ENCODE measurements around the gene ISOC1. TPM values are rescaled to one million over a fixed set of nuclear protein-coding genes. Genes with fewer than 3 reads are reported as not detected.

Gene ISOC1
- total RNA-seq, 2 experiments from 2014 or later: 6.6 to 7.1 TPM

- intact Hi-C loops (cut with DNase I, micrococcal nuclease): no loop called here
- Mint-ChIP-seq H3K36me3 (ENCODE audit: low read depth) (peaks cover 57% of the 10 kb centered on the region), H3K27me3 (no peaks in the 10 kb centered on the region), H3K9me3 (no peaks in the 10 kb centered on the region), H3K4me3 (no peak overlapping the region), H3K4me1 (ENCODE audit: low read depth) (peaks cover 2% of the 10 kb centered on the region), H3K27ac (no peak overlapping the region)
- ChIA-PET POLR2A (no interaction called here), CTCF (interaction anchor here (1.0 kb wide), 1 partner anchor 12 kb away, joined by 3 read pairs; no protein-coding TSS in a partner anchor)
- DNase-seq (no peak), ATAC-seq (ENCODE audit: poor library complexity) (no peak)
- Histone ChIP-seq H3K4me1 (ENCODE audit: insufficient read depth, low read length) (no peaks in the 10 kb centered on the region), H3K27ac (ENCODE audit: low read depth in 1 of 2, low read length in 2 of 2) (no peak overlapping the region), H3K36me3 (ENCODE audit: insufficient read depth, low read length) (peaks cover 28% of the 10 kb centered on the region), H3K27me3 (ENCODE audit: control insufficient read depth in 1 of 2, insufficient read depth in 2 of 2, low read length in 2 of 2) (no peaks in the 10 kb centered on the region), H3K9me3 (ENCODE audit: control insufficient read depth in 1 of 2, insufficient read depth in 1 of 2, low read length in 2 of 2) (no peaks in the 10 kb centered on the region), H3K4me3 (ENCODE audit: low read length) (no peak overlapping the region)
- TF ChIP-seq, protein P1, sequence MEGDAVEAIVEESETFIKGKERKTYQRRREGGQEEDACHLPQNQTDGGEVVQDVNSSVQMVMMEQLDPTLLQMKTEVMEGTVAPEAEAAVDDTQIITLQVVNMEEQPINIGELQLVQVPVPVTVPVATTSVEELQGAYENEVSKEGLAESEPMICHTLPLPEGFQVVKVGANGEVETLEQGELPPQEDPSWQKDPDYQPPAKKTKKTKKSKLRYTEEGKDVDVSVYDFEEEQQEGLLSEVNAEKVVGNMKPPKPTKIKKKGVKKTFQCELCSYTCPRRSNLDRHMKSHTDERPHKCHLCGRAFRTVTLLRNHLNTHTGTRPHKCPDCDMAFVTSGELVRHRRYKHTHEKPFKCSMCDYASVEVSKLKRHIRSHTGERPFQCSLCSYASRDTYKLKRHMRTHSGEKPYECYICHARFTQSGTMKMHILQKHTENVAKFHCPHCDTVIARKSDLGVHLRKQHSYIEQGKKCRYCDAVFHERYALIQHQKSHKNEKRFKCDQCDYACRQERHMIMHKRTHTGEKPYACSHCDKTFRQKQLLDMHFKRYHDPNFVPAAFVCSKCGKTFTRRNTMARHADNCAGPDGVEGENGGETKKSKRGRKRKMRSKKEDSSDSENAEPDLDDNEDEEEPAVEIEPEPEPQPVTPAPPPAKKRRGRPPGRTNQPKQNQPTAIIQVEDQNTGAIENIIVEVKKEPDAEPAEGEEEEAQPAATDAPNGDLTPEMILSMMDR (IDR thresholded peaks at IDR 0.05): no peak
Measured at GRCh38 chr5:129107637-129108036, 13.1 kb downstream of the ISOC1 start.

DNA sequence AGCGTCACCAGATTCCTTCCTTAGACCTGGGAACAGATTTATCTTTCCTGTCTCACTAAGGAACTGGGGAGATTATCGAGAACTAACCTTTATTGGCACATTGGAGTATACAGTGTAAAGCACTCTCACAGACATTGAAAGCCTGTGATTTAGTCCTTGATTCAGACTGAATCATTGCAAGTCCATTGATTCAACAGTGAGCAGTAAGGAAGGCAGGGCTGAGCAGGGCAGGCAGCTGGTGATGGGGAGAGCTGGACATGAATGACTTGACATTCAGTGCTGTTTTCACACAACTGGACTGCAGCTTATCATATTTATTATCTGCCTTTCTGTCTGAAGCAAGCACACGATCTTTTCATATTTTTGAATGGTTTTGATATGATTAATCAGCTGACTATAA lies 16.2 kb downstream of the ISOC1 start:
- H3K4me1 Mint-ChIP-seq (ENCODE audit: low read depth): no peaks in the 10 kb centered on the region
- no peak overlapping the region for H3K27ac ChIP-seq (ENCODE audit: low read depth in 1 of 2, low read length in 2 of 2)
- intact Hi-C loops (cut with DNase I, micrococcal nuclease): no loop called here
- no peak overlapping the region for H3K4me3 ChIP-seq (ENCODE audit: low read length)
- H3K36me3 Mint-ChIP-seq (ENCODE audit: low read depth): peaks cover 62% of the 10 kb centered on the region
- TF ChIP-seq, protein P1 (IDR thresholded peaks at IDR 0.05): no peak
- peaks cover 32% of the 10 kb centered on the region for H3K36me3 ChIP-seq (ENCODE audit: insufficient read depth, low read length)
- ChIA-PET CTCF (interaction anchor here (1.8 kb wide), 1 partner anchor 14 kb away, joined by 4 read pairs; no protein-coding TSS in a partner anchor), POLR2A (interaction anchor here (1.8 kb wide), 1 partner anchor 16 kb away, joined by 7 read pairs; the partner anchor contains the start of gene ISOC1)
- H3K4me1 ChIP-seq (ENCODE audit: insufficient read depth, low read length): no peaks in the 10 kb centered on the region
- DNase-seq: no peak
- no peaks in the 10 kb centered on the region for H3K9me3 ChIP-seq (ENCODE audit: control insufficient read depth in 1 of 2, insufficient read depth in 1 of 2, low read length in 2 of 2)
- H3K27me3 ChIP-seq (ENCODE audit: control insufficient read depth in 1 of 2, insufficient read depth in 2 of 2, low read length in 2 of 2): no peaks in the 10 kb centered on the region
- H3K9me3 Mint-ChIP-seq: no peaks in the 10 kb centered on the region
- H3K4me3 Mint-ChIP-seq: no peak overlapping the region
- no peaks in the 10 kb centered on the region for H3K27me3 Mint-ChIP-seq
- H3K27ac Mint-ChIP-seq: no peak overlapping the region
- no peak for ATAC-seq (ENCODE audit: poor library complexity)

DNA sequence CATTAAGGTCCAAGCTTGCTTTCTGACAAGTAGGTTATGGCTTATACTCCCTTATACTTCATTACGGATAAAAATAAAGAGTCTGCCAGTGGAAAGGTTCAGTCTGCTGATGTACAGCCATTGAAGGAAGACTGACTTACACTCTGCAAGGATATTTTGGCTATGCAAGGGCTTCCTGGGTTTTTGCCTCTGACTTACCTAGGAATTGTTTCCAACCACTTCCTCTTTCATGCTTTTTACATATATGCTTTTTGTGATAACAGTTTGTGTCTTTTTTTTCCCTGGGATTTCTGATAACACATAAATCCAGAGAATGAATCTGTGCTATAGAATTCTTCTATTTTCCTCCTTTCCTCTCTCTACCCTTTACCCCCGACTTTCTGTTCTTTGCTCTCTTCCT lies 16.8 kb downstream of the ISOC1 start:
- TF ChIP-seq, protein P1 (IDR thresholded peaks at IDR 0.05): no peak
- intact Hi-C loops (cut with DNase I, micrococcal nuclease): no loop called here
- H3K4me1 Mint-ChIP-seq (ENCODE audit: low read depth): no peaks in the 10 kb centered on the region
- no peak for ATAC-seq (ENCODE audit: poor library complexity)
- no peak overlapping the region for H3K27ac ChIP-seq (ENCODE audit: low read depth in 1 of 2, low read length in 2 of 2)
- H3K27me3 Mint-ChIP-seq: no peaks in the 10 kb centered on the region
- no peak overlapping the region for H3K27ac Mint-ChIP-seq
- H3K9me3 ChIP-seq (ENCODE audit: control insufficient read depth in 1 of 2, insufficient read depth in 1 of 2, low read length in 2 of 2): no peaks in the 10 kb centered on the region
- peaks cover 32% of the 10 kb centered on the region for H3K36me3 ChIP-seq (ENCODE audit: insufficient read depth, low read length)
- no peak overlapping the region for H3K4me3 Mint-ChIP-seq
- H3K9me3 Mint-ChIP-seq: no peaks in the 10 kb centered on the region
- H3K4me3 ChIP-seq (ENCODE audit: low read length): no peak overlapping the region
- peaks cover 57% of the 10 kb centered on the region for H3K36me3 Mint-ChIP-seq (ENCODE audit: low read depth)
- CTCF ChIA-PET: interaction anchor here (1.8 kb wide), 1 partner anchor 13 kb away, joined by 4 read pairs; no protein-coding TSS in a partner anchor
- POLR2A ChIA-PET: interaction anchor here (1.8 kb wide), 1 partner anchor 17 kb away, joined by 7 read pairs; the partner anchor contains the start of gene ISOC1
- H3K27me3 ChIP-seq (ENCODE audit: control insufficient read depth in 1 of 2, insufficient read depth in 2 of 2, low read length in 2 of 2): no peaks in the 10 kb centered on the region
- DNase-seq: no peak
- no peaks in the 10 kb centered on the region for H3K4me1 ChIP-seq (ENCODE audit: insufficient read depth, low read length)

Data from CD4-positive, alpha-beta T cell (primary cell).